Cardiac fibroblast (primary cell): ENCODE results near the gene PGR.

Experiments used
- DNase-seq, 2 donors: peaks; one replicate each; pipeline versions ENCODE4 v3.0.0 to v3.0.0-alpha.2; 2010; ENCODE audit warnings: low read depth in 2 of 2
- H3K4me3 ChIP-seq, 2 donors: replicated peaks in 1 of 2; 1 replicate in 1 of 2; 2 replicates in 1 of 2; pipeline ENCODE4 v1.5.1; 2011; ENCODE audit warnings: low read depth in 2 of 2, low read length in 2 of 2, mild to moderate bottlenecking in 2 of 2, moderate library complexity in 1 of 2
- CTCF ChIP-seq: IDR thresholded peaks from one replicate; pipeline ENCODE4 v1.5.1; 2011; ENCODE audit warnings: low read depth, mild to moderate bottlenecking, low read length, inconsistent platforms

The PGR gene

GRCh38 chr11:101051677-101052076 is 77.9 kb downstream of the PGR start:
- no peak for DNase-seq
- H3K4me3 ChIP-seq, result no peak overlapping the region
- no peak for TF ChIP-seq CTCF

GRCh38 chr11:101049813-101050212 is 79.8 kb downstream of the PGR start:
- no peak for TF ChIP-seq CTCF
- no peak for DNase-seq
- no peak overlapping the region for H3K4me3 ChIP-seq

GRCh38 chr11:101049123-101049522 is 80.5 kb downstream of the PGR start:
- DNase-seq, result no peak
- H3K4me3 ChIP-seq, result no peak overlapping the region
- no peak for TF ChIP-seq CTCF

GRCh38 chr11:101048479-101048878 is 81.1 kb downstream of the PGR start:
- TF ChIP-seq CTCF, result no peak
- H3K4me3 ChIP-seq, result no peak overlapping the region
- no peak for DNase-seq

GRCh38 chr11:101046947-101047346 is 82.7 kb downstream of the PGR start:
- H3K4me3 ChIP-seq, result no peak overlapping the region
- TF ChIP-seq CTCF, result no peak
- no peak for DNase-seq

GRCh38 chr11:101045415-101045814 is 84.2 kb downstream of the PGR start:
- TF ChIP-seq CTCF, result no peak
- no peak for DNase-seq
- H3K4me3 ChIP-seq, result no peak overlapping the region

GRCh38 chr11:101043940-101044339 is 85.7 kb downstream of the PGR start:
- DNase-seq, result no peak

More at GRCh38 chr11:101043940-101044339, 85.7 kb downstream of the PGR start:
- TF ChIP-seq CTCF, result no peak
- H3K4me3 ChIP-seq, result no peak overlapping the region
